GM12878 (cell line): Measurements from ENCODE around the gene KRT79. TPM values are rescaled to one million over a fixed set of nuclear protein-coding genes. Genes with fewer than 3 reads are reported as not detected.

Experiments
- ATAC-seq: fragments of 200-7000 bp; cut with Tn5 transposase; 3 replicates; pipeline ENCODE4 v1.9.1; 2020; ENCODE audit warnings: mild to moderate bottlenecking, moderate library complexity
- BruUV-seq: library from RNA; stranded (reverse); fragments of 400-500 nt; replicated peaks from 2 replicates; lab custom pipeline; 2021; lab: Mats Ljungman, UMichigan
- CTCF ChIA-PET: fragments of 300-600 bp; sonication (Branson Sonifier 250); formaldehyde crosslinking; extraction: SDS; loops from one replicate; lab custom pipeline; 2021; ENCODE audit warnings: inconsistent platforms; lab: Yijun Ruan, JAX
- POLR2A ChIA-PET: fragments of 350-600 bp; formaldehyde crosslinking; extraction: SDS; loops from one replicate; lab custom pipeline; 2021; ENCODE audit warnings: inconsistent platforms; lab: Charles Lee
- RAD21 ChIA-PET: fragments of 300-600 bp; sonication (Branson Sonifier 250); formaldehyde crosslinking; loops from one replicate; lab custom pipeline; 2023; ENCODE audit warnings: antibody characterized with exemption; ENCODE audit not compliant: unreplicated experiment; lab: Charles Lee
- SMC1A ChIA-PET: fragments of 300-600 bp; sonication (Branson Sonifier 250); formaldehyde crosslinking; loops from one replicate; lab custom pipeline; 2023; ENCODE audit not compliant: unreplicated experiment, uncharacterized antibody; lab: Charles Lee
- DNase-seq: peaks from one replicate; pipeline ENCODE4 v3.0.0-alpha.2; 2011; ENCODE audit warnings: low read depth, low spot score
- FAIRE-seq: peaks from 3 replicates; lab custom pipeline; 2011; peaks lifted over from hg19 to GRCh38; lab: Jason Lieb, UNC
- H2AFZ ChIP-seq: 2 replicates; pipeline ENCODE4 v1.6.0; 2011; ENCODE audit warnings: low read depth, low read length, control low read depth; ENCODE audit not compliant: control insufficient read depth
- H3K27ac ChIP-seq: 2 replicates; pipeline ENCODE4 v1.5.1; 2011; ENCODE audit warnings: control low read depth; ENCODE audit not compliant: control insufficient read depth, insufficient read depth
- H3K27me3 ChIP-seq, 2 experiments: replicated peaks in 1 of 2; 2 replicates each; pipeline versions ENCODE4 v1.6.0 to v1.6.1; 2011; ENCODE audit warnings: low read length in 1 of 2; ENCODE audit not compliant: control insufficient read depth in 2 of 2, insufficient read depth in 2 of 2
- H3K36me3 ChIP-seq, 2 experiments: 2 replicates each; pipeline ENCODE4 v1.5.1; 2011; ENCODE audit warnings: low read length in 1 of 2; ENCODE audit not compliant: control insufficient read depth in 2 of 2, insufficient read depth in 2 of 2
- H3K4me1 ChIP-seq: 2 replicates; pipeline ENCODE4 v1.6.1; 2011; ENCODE audit warnings: mild to moderate bottlenecking, low read length, moderate library complexity, mixed read lengths; ENCODE audit not compliant: control insufficient read depth, insufficient read depth
- H3K4me2 ChIP-seq: 2 replicates; pipeline ENCODE4 v1.6.0; 2011; ENCODE audit warnings: control low read depth; ENCODE audit not compliant: control insufficient read depth, insufficient read depth
- H3K4me3 ChIP-seq: fragments of 200-600 bp; sonication (generic); 2 replicates; pipeline ENCODE4 v1.5.1; 2016
- H3K79me2 ChIP-seq: 2 replicates; pipeline ENCODE4 v1.6.0; 2011; ENCODE audit warnings: low read length; ENCODE audit not compliant: control insufficient read depth, insufficient read depth
- H3K9ac ChIP-seq: 2 replicates; pipeline ENCODE4 v1.8.0; 2011; ENCODE audit warnings: low read length, control low read depth, mixed read lengths; ENCODE audit not compliant: control insufficient read depth, insufficient read depth
- H3K9me3 ChIP-seq: replicated peaks from 3 replicates; pipeline ENCODE4 v1.5.1; 2011; ENCODE audit warnings: mild to moderate bottlenecking, low read length; ENCODE audit not compliant: control insufficient read depth, insufficient read depth
- H4K20me1 ChIP-seq: 2 replicates; pipeline ENCODE4 v1.6.0; 2011; ENCODE audit not compliant: control insufficient read depth, insufficient read depth
- BHLHE40 ChIP-seq, 2 experiments: fragments of 450-650 bp in 1 of 2; IDR thresholded peaks; 2 replicates each; pipeline ENCODE4 v1.6.1; 2011 to 2017; ENCODE audit warnings: low read depth in 2 of 2, borderline replicate concordance in 1 of 2, improper control_type of control experiment in 1 of 2, low read length in 1 of 2, mild to moderate bottlenecking in 1 of 2
- CBFB ChIP-seq: IDR thresholded peaks from 2 replicates; pipeline ENCODE4 v1.6.1; 2016; ENCODE audit warnings: antibody characterized with exemption, low read depth
- CREB1 ChIP-seq: IDR thresholded peaks from 2 replicates; pipeline ENCODE4 v1.6.1; 2012; ENCODE audit warnings: low read depth, mild to moderate bottlenecking, inconsistent platforms
- GABPA ChIP-seq: IDR thresholded peaks from 2 replicates; pipeline ENCODE4 v1.6.1; 2014; ENCODE audit warnings: antibody characterized with exemption, low read depth, mild to moderate bottlenecking, inconsistent platforms
- HDAC2 ChIP-seq: fragments of 200-600 bp; sonication (generic); IDR thresholded peaks from 2 replicates; pipeline ENCODE4 v1.6.1; 2017
- IKZF2 ChIP-seq, 2 experiments: fragments of 450-650 bp; IDR thresholded peaks; 2 replicates each; pipeline ENCODE4 v1.6.1; 2017; ENCODE audit warnings: mild to moderate bottlenecking in 2 of 2, moderate library complexity in 2 of 2
- KDM1A ChIP-seq: fragments of 200-600 bp; sonication (generic); IDR thresholded peaks from 2 replicates; pipeline ENCODE4 v1.6.1; 2016; ENCODE audit warnings: borderline replicate concordance
- MXI1 ChIP-seq: fragments of 150-350 bp; IDR thresholded peaks from 2 replicates; pipeline ENCODE4 v1.6.1; 2011; ENCODE audit warnings: low read depth, mild to moderate bottlenecking, inconsistent platforms, low read length, improper control_type of control experiment
- STAT1 ChIP-seq: fragments of 450-650 bp; conservative IDR thresholded peaks from 2 replicates; pipeline ENCODE4 v1.6.1; 2014; ENCODE audit warnings: antibody characterized with exemption, mild to moderate bottlenecking
- ZSCAN29 ChIP-seq: fragments of 450-650 bp; IDR thresholded peaks from 2 replicates; pipeline ENCODE4 v1.6.1; 2017; ENCODE audit warnings: mild to moderate bottlenecking, moderate library complexity
- ZZZ3 ChIP-seq: IDR thresholded peaks from 2 replicates; pipeline ENCODE4 v1.6.1; 2011; ENCODE audit warnings: low read depth; ENCODE audit not compliant: control insufficient read depth, insufficient read length
- in situ Hi-C: fragments of 300-500 bp; cut with MboI; formaldehyde crosslinking; loops from 9 replicates; pipeline ENCODE4 v1.14.3; 2018; ENCODE audit warnings: mixed read lengths
- intact Hi-C: fragments of 100-400 bp; cut with micrococcal nuclease; formaldehyde crosslinking; loops from one replicate; pipeline ENCODE4 v1.14.2; 2022; ENCODE audit not compliant: unreplicated experiment
- polyA plus RNA-seq, 11 experiments: library from polyadenylated mRNA; depleted of rRNA in 4 of 11; unstranded in 6 of 11; stranded (reverse) in 5 of 11; fragments of >200 nt; fragmentation: Nextera tagmentation in 4 of 11; fragmentation: Illumina TruSeq in 1 of 11; extraction: Ambion mirVana in 4 of 11; extraction: Trizol in 1 of 11; gene quantifications; 1 replicate in 1 of 11; 2 replicates in 10 of 11; pipeline versions ENCODE4 v1.2.1 to v1.2.3, GENCODE V29; 2011 to 2016; ENCODE audit warnings: inconsistent platforms in 2 of 11, missing spikeins in 2 of 11, low read depth in 1 of 11
- total RNA-seq, 4 experiments: library from RNA; depleted of rRNA in 3 of 4; stranded (reverse); fragments of >200 nt in 3 of 4; fragmentation: Illumina TruSeq in 1 of 4; extraction: Trizol in 1 of 4; gene quantifications; 2 replicates each; pipeline versions ENCODE4 v1.2.1 to v1.2.3, GENCODE V29; 2013 to 2021
- TF ChIP-seq, protein P1 (sequence below): fragments of 450-650 bp; IDR thresholded peaks from 2 replicates; pipeline ENCODE4 v1.6.1; 2016; ENCODE audit warnings: mild to moderate bottlenecking
- TF ChIP-seq, protein P2 (sequence below): fragments of 450-650 bp; IDR thresholded peaks from 2 replicates; pipeline ENCODE4 v1.6.1; 2017; ENCODE audit warnings: mild to moderate bottlenecking, moderate library complexity
- TF ChIP-seq, protein P3 (sequence below): fragments of 450-650 bp; IDR thresholded peaks from 2 replicates; pipeline ENCODE4 v1.6.1; 2016; ENCODE audit warnings: mild to moderate bottlenecking

The KRT79 gene
- total and polyA plus RNA-seq, 10 of the 15 experiments (the other 5 are each of a cell fraction or from before 2014, with no cell fraction given), result 0.03 to 0.09 (median 0.07) TPM; not detected in 7

DNA sequence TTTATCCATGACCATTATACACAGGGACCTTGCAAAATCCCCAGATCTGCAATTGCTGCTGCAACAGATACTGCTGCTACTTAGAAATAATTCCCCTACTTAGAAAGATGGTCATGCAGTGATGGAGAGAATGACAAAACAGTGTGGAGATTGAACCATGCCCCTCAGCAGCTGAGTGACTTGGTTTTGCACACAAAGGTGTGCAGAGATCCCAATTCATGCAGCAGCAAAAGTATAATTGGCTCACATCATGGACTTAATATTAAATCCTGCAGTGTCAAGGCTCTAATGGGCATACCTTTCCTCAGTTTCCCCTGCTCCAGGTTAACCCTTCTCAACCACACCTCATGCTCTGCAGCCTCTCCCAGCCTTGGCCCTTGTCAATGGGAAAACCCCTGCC lies 17.7 kb upstream of the KRT79 start:
- Histone ChIP-seq H3K4me3 (no peak overlapping the region), H2AFZ (no peak overlapping the region), H3K36me3 (no peaks in the 10 kb centered on the region), H3K9ac (no peak overlapping the region), H3K9me3 (no peaks in the 10 kb centered on the region), H3K79me2 (no peaks in the 10 kb centered on the region), H3K4me2 (no peak overlapping the region), H3K27me3 (peaks cover 0 to 2% of the 10 kb centered on the region in 2 experiments; a peak in 3 of 4 replicates), H3K4me1 (no peaks in the 10 kb centered on the region), H3K27ac (no peak overlapping the region), H4K20me1 (no peaks in the 10 kb centered on the region)
- ATAC-seq (no peak), FAIRE-seq (no peak), DNase-seq (no peak)
- in situ Hi-C loops (no loop called here), intact Hi-C loops (no loop called here)
- TF ChIP-seq, protein P1, sequence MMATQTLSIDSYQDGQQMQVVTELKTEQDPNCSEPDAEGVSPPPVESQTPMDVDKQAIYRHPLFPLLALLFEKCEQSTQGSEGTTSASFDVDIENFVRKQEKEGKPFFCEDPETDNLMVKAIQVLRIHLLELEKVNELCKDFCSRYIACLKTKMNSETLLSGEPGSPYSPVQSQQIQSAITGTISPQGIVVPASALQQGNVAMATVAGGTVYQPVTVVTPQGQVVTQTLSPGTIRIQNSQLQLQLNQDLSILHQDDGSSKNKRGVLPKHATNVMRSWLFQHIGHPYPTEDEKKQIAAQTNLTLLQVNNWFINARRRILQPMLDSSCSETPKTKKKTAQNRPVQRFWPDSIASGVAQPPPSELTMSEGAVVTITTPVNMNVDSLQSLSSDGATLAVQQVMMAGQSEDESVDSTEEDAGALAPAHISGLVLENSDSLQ, result no peak
- TF ChIP-seq ZSCAN29 (no peak), CBFB (no peak), CREB1 (no peak), HDAC2 (no peak), GABPA (no peak), KDM1A (no peak), IKZF2 (IDR thresholded peaks at IDR 0.05) (no peak), BHLHE40 (IDR thresholded peaks at IDR 0.05; ENCODE audit: borderline replicate concordance in 1 of 2, low read depth in 2 of 2, low read length in 1 of 2) (no peak), MXI1 (no peak), ZZZ3 (no peak), STAT1 (no peak)
- TF ChIP-seq, protein P2, sequence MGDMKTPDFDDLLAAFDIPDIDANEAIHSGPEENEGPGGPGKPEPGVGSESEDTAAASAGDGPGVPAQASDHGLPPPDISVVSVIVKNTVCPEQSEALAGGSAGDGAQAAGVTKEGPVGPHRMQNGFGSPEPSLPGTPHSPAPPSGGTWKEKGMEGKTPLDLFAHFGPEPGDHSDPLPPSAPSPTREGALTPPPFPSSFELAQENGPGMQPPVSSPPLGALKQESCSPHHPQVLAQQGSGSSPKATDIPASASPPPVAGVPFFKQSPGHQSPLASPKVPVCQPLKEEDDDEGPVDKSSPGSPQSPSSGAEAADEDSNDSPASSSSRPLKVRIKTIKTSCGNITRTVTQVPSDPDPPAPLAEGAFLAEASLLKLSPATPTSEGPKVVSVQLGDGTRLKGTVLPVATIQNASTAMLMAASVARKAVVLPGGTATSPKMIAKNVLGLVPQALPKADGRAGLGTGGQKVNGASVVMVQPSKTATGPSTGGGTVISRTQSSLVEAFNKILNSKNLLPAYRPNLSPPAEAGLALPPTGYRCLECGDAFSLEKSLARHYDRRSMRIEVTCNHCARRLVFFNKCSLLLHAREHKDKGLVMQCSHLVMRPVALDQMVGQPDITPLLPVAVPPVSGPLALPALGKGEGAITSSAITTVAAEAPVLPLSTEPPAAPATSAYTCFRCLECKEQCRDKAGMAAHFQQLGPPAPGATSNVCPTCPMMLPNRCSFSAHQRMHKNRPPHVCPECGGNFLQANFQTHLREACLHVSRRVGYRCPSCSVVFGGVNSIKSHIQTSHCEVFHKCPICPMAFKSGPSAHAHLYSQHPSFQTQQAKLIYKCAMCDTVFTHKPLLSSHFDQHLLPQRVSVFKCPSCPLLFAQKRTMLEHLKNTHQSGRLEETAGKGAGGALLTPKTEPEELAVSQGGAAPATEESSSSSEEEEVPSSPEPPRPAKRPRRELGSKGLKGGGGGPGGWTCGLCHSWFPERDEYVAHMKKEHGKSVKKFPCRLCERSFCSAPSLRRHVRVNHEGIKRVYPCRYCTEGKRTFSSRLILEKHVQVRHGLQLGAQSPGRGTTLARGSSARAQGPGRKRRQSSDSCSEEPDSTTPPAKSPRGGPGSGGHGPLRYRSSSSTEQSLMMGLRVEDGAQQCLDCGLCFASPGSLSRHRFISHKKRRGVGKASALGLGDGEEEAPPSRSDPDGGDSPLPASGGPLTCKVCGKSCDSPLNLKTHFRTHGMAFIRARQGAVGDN, result no peak
- TF ChIP-seq, protein P3, sequence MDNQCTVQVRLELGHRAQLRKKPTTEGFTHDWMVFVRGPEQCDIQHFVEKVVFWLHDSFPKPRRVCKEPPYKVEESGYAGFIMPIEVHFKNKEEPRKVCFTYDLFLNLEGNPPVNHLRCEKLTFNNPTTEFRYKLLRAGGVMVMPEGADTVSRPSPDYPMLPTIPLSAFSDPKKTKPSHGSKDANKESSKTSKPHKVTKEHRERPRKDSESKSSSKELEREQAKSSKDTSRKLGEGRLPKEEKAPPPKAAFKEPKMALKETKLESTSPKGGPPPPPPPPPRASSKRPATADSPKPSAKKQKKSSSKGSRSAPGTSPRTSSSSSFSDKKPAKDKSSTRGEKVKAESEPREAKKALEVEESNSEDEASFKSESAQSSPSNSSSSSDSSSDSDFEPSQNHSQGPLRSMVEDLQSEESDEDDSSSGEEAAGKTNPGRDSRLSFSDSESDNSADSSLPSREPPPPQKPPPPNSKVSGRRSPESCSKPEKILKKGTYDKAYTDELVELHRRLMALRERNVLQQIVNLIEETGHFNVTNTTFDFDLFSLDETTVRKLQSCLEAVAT, result no peak
- no TSS peak for BruUV-seq
- ChIA-PET RAD21 (no interaction called here), CTCF (no interaction called here), SMC1A (no interaction called here), POLR2A (no interaction called here)
